ENCODE results near the gene M6PR. TPM values are rescaled to one million over a fixed set of nuclear protein-coding genes. Genes with fewer than 3 reads are reported as not detected.
A peak's percentile ranks its signal among the peaks of the same experiment; 100 is the strongest.

Gene M6PR
- total and polyA plus RNA-seq, 8 donors: 29.5 to 99.7 (median 54.0) TPM

DNA sequence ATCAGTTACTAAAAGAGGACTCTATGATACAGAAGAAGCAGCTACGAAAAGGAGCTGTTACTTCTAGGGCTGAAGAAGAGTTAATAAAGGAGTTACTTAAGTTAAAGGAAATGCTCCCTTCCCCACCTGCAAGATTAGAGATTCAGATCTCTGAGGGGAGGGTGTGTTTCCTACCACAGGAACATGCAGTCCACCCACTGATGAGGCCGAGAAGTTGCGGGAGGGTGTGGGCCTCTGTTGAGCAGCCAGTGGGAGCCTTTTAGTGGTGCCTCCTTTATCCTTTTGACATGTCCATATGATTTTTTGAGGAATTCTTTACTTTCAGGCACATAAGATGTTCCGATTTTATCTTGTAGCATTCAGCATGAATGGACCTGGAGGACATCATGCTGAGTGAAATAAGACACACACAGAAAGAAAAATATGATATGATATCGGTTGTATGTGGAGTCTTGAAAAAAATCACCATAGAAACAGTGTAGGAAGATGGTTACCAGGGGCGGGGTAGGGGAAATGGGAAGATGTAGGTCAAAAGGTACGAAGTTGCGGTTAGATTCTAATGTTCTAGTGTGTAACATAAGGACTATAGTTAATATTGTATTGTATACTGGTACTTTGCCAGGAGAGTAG lies 4.4 kb upstream of the M6PR start:
- intact Hi-C loops (cut with DNase I): loop anchor here in 1 of 3 donors (10.0 kb wide), 1 partner anchor 81 kb away; no protein-coding TSS in a partner anchor
- no peaks in the 10 kb centered on the region for H3K9me3 ChIP-seq
- peaks cover 0 to 8% (median 0%) of the 10 kb centered on the region in 3 donors for H3K4me1 ChIP-seq
- no peak overlapping the region for H3K4me3 ChIP-seq
- WGBS, 2 donors: 90 to 94% methylated on average over 8 of the region's 8 CpGs
- TF ChIP-seq, protein P1, sequence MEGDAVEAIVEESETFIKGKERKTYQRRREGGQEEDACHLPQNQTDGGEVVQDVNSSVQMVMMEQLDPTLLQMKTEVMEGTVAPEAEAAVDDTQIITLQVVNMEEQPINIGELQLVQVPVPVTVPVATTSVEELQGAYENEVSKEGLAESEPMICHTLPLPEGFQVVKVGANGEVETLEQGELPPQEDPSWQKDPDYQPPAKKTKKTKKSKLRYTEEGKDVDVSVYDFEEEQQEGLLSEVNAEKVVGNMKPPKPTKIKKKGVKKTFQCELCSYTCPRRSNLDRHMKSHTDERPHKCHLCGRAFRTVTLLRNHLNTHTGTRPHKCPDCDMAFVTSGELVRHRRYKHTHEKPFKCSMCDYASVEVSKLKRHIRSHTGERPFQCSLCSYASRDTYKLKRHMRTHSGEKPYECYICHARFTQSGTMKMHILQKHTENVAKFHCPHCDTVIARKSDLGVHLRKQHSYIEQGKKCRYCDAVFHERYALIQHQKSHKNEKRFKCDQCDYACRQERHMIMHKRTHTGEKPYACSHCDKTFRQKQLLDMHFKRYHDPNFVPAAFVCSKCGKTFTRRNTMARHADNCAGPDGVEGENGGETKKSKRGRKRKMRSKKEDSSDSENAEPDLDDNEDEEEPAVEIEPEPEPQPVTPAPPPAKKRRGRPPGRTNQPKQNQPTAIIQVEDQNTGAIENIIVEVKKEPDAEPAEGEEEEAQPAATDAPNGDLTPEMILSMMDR (IDR thresholded peaks at IDR 0.05): no peak
- no peak for FAIRE-seq
- H3K27me3 ChIP-seq: no peaks in the 10 kb centered on the region
- no peaks in the 10 kb centered on the region for H3K36me3 ChIP-seq
- H3K27ac ChIP-seq: no peak overlapping the region
- no peak for DNase-seq
- ATAC-seq: no peak

GRCh38 chr12:8951744-8952143 lies 2.3 kb upstream of the M6PR start:
- H3K27ac ChIP-seq: no peak overlapping the region
- intact Hi-C loops (cut with DNase I): loop anchor here in 1 of 3 donors (10.0 kb wide), 1 partner anchor 83 kb away; no protein-coding TSS in a partner anchor
- DNase-seq: no peak

DNA sequence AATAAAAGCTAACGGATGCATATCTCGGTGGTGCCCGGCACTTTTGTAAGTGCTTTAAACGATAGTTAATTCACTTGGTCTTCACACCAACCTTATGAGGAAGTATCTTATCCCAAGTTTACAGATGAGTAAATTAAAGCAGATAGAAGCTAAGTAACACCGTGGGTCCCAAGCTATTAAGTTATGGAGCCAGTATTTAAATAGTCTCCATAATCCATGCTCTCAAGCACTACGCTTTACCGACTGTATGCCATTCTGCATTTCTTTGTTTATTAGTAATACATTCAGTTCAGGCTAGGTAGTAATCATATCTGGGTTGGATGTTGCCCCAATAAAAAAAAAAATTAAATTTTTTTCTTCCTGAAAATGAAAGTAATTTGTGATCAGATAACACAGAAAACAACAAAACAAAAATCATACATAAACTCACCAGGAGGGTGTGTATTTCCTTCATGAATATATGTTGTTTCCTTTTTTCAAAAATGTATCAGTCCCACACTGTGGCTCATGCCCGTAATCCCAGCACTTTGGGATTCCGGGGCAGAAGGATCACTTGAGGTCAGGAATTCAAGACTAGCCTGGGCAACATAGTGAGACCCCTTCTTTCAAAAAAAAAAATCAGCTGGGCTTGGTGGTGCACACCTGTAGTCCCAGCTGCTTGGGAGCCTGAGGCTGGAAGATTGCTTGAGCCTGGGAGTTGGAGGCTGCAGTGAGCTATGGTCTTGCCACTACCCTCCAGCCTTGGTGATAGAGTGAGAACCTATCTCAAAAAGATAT lies 1.4 kb upstream of the M6PR start:
- intact Hi-C loops (cut with DNase I): loop anchor here in 1 of 3 donors (10.0 kb wide), 1 partner anchor 84 kb away; no protein-coding TSS in a partner anchor
- Histone ChIP-seq H3K9me3 (no peaks in the 10 kb centered on the region), H3K27me3 (no peaks in the 10 kb centered on the region), H3K4me1 (peaks cover 0 to 23% (median 9%) of the 10 kb centered on the region in 3 donors), H3K4me3 (peak overlapping the region; percentile 71 to 89 (median 82)), H3K27ac (peak overlapping the region in 2 of 4 donors; percentile 97 to 98), H3K36me3 (no peaks in the 10 kb centered on the region)
- no peak for DNase-seq
- TF ChIP-seq, protein P1 (IDR thresholded peaks at IDR 0.05): no peak
- WGBS, 2 donors: 19 to 26% methylated on average over 9 of the region's 9 CpGs
- no peak for FAIRE-seq
- ATAC-seq: no peak

More at GRCh38 chr12:8951744-8952143, 2.3 kb upstream of the M6PR start:
- no peak for FAIRE-seq
- no peak for ATAC-seq
- no peaks in the 10 kb centered on the region for H3K36me3 ChIP-seq
- H3K4me1 ChIP-seq: peaks cover 0 to 23% (median 9%) of the 10 kb centered on the region in 3 donors
- H3K27me3 ChIP-seq: no peaks in the 10 kb centered on the region
- no peak overlapping the region for H3K4me3 ChIP-seq
- H3K9me3 ChIP-seq: no peaks in the 10 kb centered on the region
- WGBS, 2 donors: 84 to 88% methylated on average over 1 of the region's 1 CpG
- TF ChIP-seq, protein P1 (IDR thresholded peaks at IDR 0.05): no peak

GRCh38 chr12:8950221-8950527 lies 729 bp upstream of the M6PR start:
- no peaks in the 10 kb centered on the region for H3K27me3 ChIP-seq
- DNase-seq (no peak), ATAC-seq (peak in 1 of 4 donors; percentile 1), FAIRE-seq (no peak)
- TF ChIP-seq, protein P1 (IDR thresholded peaks at IDR 0.05): no peak
- H3K4me3 ChIP-seq: peak overlapping the region; percentile 71 to 89 (median 82)
- peak overlapping the region; percentile 85 to 98 (median 94) for H3K27ac ChIP-seq
- peaks cover 0 to 3% (median 2%) of the 10 kb centered on the region in 3 donors for H3K36me3 ChIP-seq
- WGBS, 2 donors: 0 to 1% methylated on average over 7 of the region's 7 CpGs
- intact Hi-C loops (cut with DNase I): loop anchor here in 1 of 3 donors (10.0 kb wide), 1 partner anchor 85 kb away; no protein-coding TSS in a partner anchor
- H3K9me3 ChIP-seq: no peaks in the 10 kb centered on the region
- peaks cover 0 to 23% (median 9%) of the 10 kb centered on the region in 3 donors for H3K4me1 ChIP-seq
